Mammary epithelial cell (primary cell): ENCODE measurements around the gene CD200R1.

Experiments used
- EZH2 ChIP-seq: IDR thresholded peaks from 2 replicates; pipeline ENCODE4 v1.6.1; 2012; ENCODE audit warnings: low read length, inconsistent platforms, borderline replicate concordance
- TF ChIP-seq, protein P1 (sequence below), 2 donors: IDR thresholded peaks in 1 of 2; conservative IDR thresholded peaks in 1 of 2; 2 replicates each; pipeline ENCODE4 v1.5.1; 2011 to 2012; ENCODE audit warnings: inconsistent platforms in 2 of 2, low read length in 2 of 2, mild to moderate bottlenecking in 2 of 2, control low read depth in 1 of 2, low read depth in 1 of 2; ENCODE audit not compliant: insufficient read depth in 1 of 2; ENCODE audit errors: extremely low read depth in 1 of 2

DNA sequence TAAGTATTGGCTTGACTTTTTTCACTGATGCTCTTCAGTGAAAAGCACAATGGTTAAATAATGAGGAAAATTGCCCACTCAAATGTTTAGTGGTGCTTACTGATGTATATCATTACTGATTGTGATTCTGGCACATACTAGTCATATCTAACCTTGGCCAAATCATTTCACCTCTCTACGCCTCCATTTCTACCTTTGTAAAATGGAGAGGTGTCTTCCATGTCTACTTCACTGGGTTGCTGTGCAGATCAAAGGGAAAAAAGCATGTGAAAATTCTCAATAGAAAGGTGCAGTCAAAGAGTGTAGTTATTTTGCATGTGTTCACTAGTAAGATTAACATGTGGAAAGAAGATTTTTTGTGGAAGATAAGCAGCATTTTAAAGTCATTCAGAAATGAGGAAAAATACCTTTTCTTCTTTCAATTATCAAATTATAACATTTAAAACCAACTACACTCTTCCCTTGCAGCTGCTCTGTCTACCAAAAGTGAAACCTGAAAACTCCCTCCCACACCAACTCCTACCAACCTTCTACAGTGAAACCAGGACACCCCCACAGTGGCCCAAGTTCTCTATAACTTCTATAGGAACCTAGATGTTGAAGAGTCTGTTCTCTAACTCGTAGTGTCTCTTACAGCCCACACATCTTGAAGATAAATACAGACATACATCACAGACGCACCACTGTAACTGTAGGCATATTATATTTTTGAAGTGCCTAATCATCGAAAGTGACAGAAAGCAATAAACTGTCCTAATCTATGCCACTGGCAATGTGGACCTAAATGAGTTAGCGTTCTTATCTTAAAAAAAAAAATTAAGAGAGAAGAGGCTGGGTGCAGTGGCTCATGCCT, 1.4 kb downstream of the CD200R1 start:
- TF ChIP-seq, protein P1, sequence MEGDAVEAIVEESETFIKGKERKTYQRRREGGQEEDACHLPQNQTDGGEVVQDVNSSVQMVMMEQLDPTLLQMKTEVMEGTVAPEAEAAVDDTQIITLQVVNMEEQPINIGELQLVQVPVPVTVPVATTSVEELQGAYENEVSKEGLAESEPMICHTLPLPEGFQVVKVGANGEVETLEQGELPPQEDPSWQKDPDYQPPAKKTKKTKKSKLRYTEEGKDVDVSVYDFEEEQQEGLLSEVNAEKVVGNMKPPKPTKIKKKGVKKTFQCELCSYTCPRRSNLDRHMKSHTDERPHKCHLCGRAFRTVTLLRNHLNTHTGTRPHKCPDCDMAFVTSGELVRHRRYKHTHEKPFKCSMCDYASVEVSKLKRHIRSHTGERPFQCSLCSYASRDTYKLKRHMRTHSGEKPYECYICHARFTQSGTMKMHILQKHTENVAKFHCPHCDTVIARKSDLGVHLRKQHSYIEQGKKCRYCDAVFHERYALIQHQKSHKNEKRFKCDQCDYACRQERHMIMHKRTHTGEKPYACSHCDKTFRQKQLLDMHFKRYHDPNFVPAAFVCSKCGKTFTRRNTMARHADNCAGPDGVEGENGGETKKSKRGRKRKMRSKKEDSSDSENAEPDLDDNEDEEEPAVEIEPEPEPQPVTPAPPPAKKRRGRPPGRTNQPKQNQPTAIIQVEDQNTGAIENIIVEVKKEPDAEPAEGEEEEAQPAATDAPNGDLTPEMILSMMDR (conservative IDR thresholded peaks at IDR 0.05 in 1 of 2, IDR thresholded peaks at IDR 0.05 in 1 of 2; ENCODE audit: extremely low read depth in 1 of 2, insufficient read depth in 1 of 2, low read depth in 1 of 2, low read length in 2 of 2), result no peak
- no peak for TF ChIP-seq EZH2
